AG04450 (cell line): Measurements from ENCODE around the gene ACOXL. TPM values are rescaled to one million over a fixed set of nuclear protein-coding genes. Genes with fewer than 3 reads are reported as not detected.

ENCODE experiments used
- CTCF ChIA-PET: fragments of 300-600, 350-600 bp; formaldehyde crosslinking; extraction: SDS; loops from one replicate; lab custom pipeline; 2022; ENCODE audit warnings: antibody characterized with exemption, inconsistent platforms; lab: Charles Lee
- POLR2A ChIA-PET: fragments of 350-600 bp; formaldehyde crosslinking; extraction: SDS; loops from one replicate; lab custom pipeline; 2021; ENCODE audit warnings: antibody characterized with exemption, inconsistent platforms; lab: Yijun Ruan, JAX
- DNase-seq: peaks from one replicate; pipeline ENCODE4 v3.0.0-alpha.2; 2011; ENCODE audit warnings: low read depth, low spot score
- H3K27ac ChIP-seq: one replicate; pipeline ENCODE4 v1.5.1; 2012; ENCODE audit warnings: low read depth, low read length, control low read depth
- H3K27me3 ChIP-seq: one replicate; pipeline ENCODE4 v1.6.0; 2012; ENCODE audit warnings: low read length; ENCODE audit not compliant: control insufficient read depth, insufficient read depth
- H3K4me3 ChIP-seq: 2 replicates; pipeline ENCODE4 v1.5.1; 2011; ENCODE audit warnings: mild to moderate bottlenecking, low read depth, low read length, control low read depth
- H3K9me3 ChIP-seq: 2 replicates; pipeline ENCODE4 v1.5.1; 2012; ENCODE audit warnings: low read length; ENCODE audit not compliant: control insufficient read depth, insufficient read depth
- CTCF ChIP-seq: IDR thresholded peaks from 2 replicates; pipeline ENCODE4 v1.5.1; 2011; ENCODE audit warnings: low read depth, low read length, control low read depth, inconsistent platforms
- polyA plus RNA-seq: library from polyadenylated mRNA; depleted of rRNA; stranded (reverse); fragments of >200 nt; gene quantifications from 2 replicates; pipeline ENCODE4 v1.2.3, GENCODE V29; 2011

ACOXL gene
- polyA plus RNA-seq, 1 experiment: not detected

GRCh38 chr2:110818767-110819481 is 86.6 kb downstream of the ACOXL start:
- CTCF ChIA-PET: interaction anchor here (1.1 kb wide), 1 partner anchor 34 kb away, joined by 3 read pairs; no protein-coding TSS in a partner anchor

GRCh38 chr2:110819711-110820110 is 87.3 kb downstream of the ACOXL start:
- CTCF ChIA-PET: interaction anchor here (1.1 kb wide), 1 partner anchor 33 kb away, joined by 3 read pairs; no protein-coding TSS in a partner anchor
- POLR2A ChIA-PET: no interaction called here
- peaks cover 6% of the 10 kb centered on the region for H3K27me3 ChIP-seq
- no peak for DNase-seq
- no peak overlapping the region for H3K4me3 ChIP-seq
- no peaks in the 10 kb centered on the region for H3K9me3 ChIP-seq
- no peak overlapping the region for H3K27ac ChIP-seq
- TF ChIP-seq CTCF: no peak

More at GRCh38 chr2:110818767-110819481, 86.6 kb downstream of the ACOXL start:
- Histone ChIP-seq H3K9me3 (no peaks in the 10 kb centered on the region), H3K4me3 (no peak overlapping the region), H3K27ac (no peak overlapping the region), H3K27me3 (peaks cover 6% of the 10 kb centered on the region)
- 0 out of 2 replicates have a peak, but pooled peaks have one; percentile 16 for TF ChIP-seq CTCF
- POLR2A ChIA-PET: no interaction called here
- no peak for DNase-seq

GRCh38 chr2:110820128-110820527 is 87.8 kb downstream of the ACOXL start:
- H3K27ac ChIP-seq: no peak overlapping the region
- DNase-seq: no peak
- no peak for TF ChIP-seq CTCF
- H3K4me3 ChIP-seq: no peak overlapping the region
- CTCF ChIA-PET: interaction anchor here (1.1 kb wide), 1 partner anchor 33 kb away, joined by 3 read pairs; no protein-coding TSS in a partner anchor
- H3K9me3 ChIP-seq: no peaks in the 10 kb centered on the region
- peaks cover 6% of the 10 kb centered on the region for H3K27me3 ChIP-seq
- POLR2A ChIA-PET: no interaction called here

- H3K27ac ChIP-seq: no peak overlapping the region
- CTCF ChIA-PET: interaction anchor here (0.7 kb wide), 1 partner anchor 833 kb away, joined by 5 read pairs; no protein-coding TSS in a partner anchor
- no peak for TF ChIP-seq CTCF
These were observed 90.8 kb downstream of the ACOXL start for GRCh38 chr2:110823165-110823564.

GRCh38 chr2:110827511-110827910 is 95.1 kb downstream of the ACOXL start:
- ChIA-PET CTCF (interaction anchor here (0.5 to 1.1 kb wide), 2 partner anchors 15 to 16 kb away, joined by 3 to 4 read pairs; no protein-coding TSS in a partner anchor), POLR2A (interaction anchor here (0.6 kb wide), 1 partner anchor 79 kb away, joined by 11 read pairs; no protein-coding TSS in a partner anchor)
- no peak for TF ChIP-seq CTCF
- no peaks in the 10 kb centered on the region; the same call in 1 of the 2 replicates for H3K9me3 ChIP-seq
- H3K4me3 ChIP-seq: no peak overlapping the region
- H3K27me3 ChIP-seq: peaks cover 2% of the 10 kb centered on the region
- no peak overlapping the region for H3K27ac ChIP-seq
- no peak for DNase-seq

More at GRCh38 chr2:110823165-110823564, 90.8 kb downstream of the ACOXL start:
- H3K9me3 ChIP-seq: no peaks in the 10 kb centered on the region
- POLR2A ChIA-PET: no interaction called here
- no peak for DNase-seq
- H3K27me3 ChIP-seq: peaks cover 5% of the 10 kb centered on the region
- no peak overlapping the region for H3K4me3 ChIP-seq
